Measurements from ENCODE around the gene ZNF691. TPM values are rescaled to one million over a fixed set of nuclear protein-coding genes. Genes with fewer than 3 reads are reported as not detected.

ZNF691 gene
- total RNA-seq (8.6 and 13.2 TPM in 2 replicates), polyA plus RNA-seq (6.9 and 8.7 TPM in 2 replicates)

- DNase-seq (ENCODE audit: low spot score), result peak; percentile 96
- Histone ChIP-seq H3K27ac (peak within 1 kb of the TSS; percentile 36), H3K4me1 (ENCODE audit: insufficient read depth) (peaks cover 4% of the 10 kb centered on the region), H3K36me3 (replicated peaks; ENCODE audit: insufficient read depth, low read depth) (no peaks in the 10 kb centered on the region), H2AFZ (peak within 1 kb of the TSS; percentile 88), H3K27me3 (no peaks in the 10 kb centered on the region), H3K9me2 (replicated peaks; ENCODE audit: insufficient read depth) (no peaks in the 10 kb centered on the region), H3K79me2 (peaks cover 15% of the 10 kb centered on the region), H3K9me3 (ENCODE audit: low read depth) (no peaks in the 10 kb centered on the region), H4K20me1 (ENCODE audit: insufficient read depth, poor library complexity, severe bottlenecking) (no peaks in the 10 kb centered on the region), H3K4me2 (peak within 1 kb of the TSS; percentile 90), H3K4me3 (peak within 1 kb of the TSS; percentile 62)
- TF ChIP-seq CTCF (IDR thresholded peaks at IDR 0.05; ENCODE audit: poor library complexity) (peak; percentile 52), EZH2phosphoT487 (IDR thresholded peaks at IDR 0.05; ENCODE audit: low read depth, severe bottlenecking, unreplicated experiment) (no peak)
- WGBS (ENCODE audit: low lambda C conversion rate, missing lambda C conversion rate), result 1% methylated on average over 38 of the region's 50 CpGs
Measured at GRCh38 chr1:42846257-42847110, at the start of gene ZNF691. Gene ZNF691 (plus strand): TSS chr1:42846613. CDS start chr1:42849659, 3,046 bp downstream.

- Histone ChIP-seq H3K36me3 (replicated peaks; ENCODE audit: insufficient read depth, low read depth) (no peaks in the 10 kb centered on the region), H3K4me1 (ENCODE audit: insufficient read depth) (no peaks in the 10 kb centered on the region), H3K27me3 (no peaks in the 10 kb centered on the region), H3K4me2 (no peak overlapping the region), H3K9me2 (replicated peaks; ENCODE audit: insufficient read depth) (no peaks in the 10 kb centered on the region), H3K27ac (no peak overlapping the region), H3K9me3 (ENCODE audit: low read depth) (no peaks in the 10 kb centered on the region), H3K79me2 (no peaks in the 10 kb centered on the region), H3K4me3 (no peak overlapping the region), H4K20me1 (ENCODE audit: insufficient read depth, poor library complexity, severe bottlenecking) (no peaks in the 10 kb centered on the region), H2AFZ (no peak overlapping the region)
- no peak for TF ChIP-seq CTCF (IDR thresholded peaks at IDR 0.05; ENCODE audit: poor library complexity)
- no peak for TF ChIP-seq EZH2phosphoT487 (IDR thresholded peaks at IDR 0.05; ENCODE audit: low read depth, severe bottlenecking, unreplicated experiment)
- no peak for TF ChIP-seq EZH2 (IDR thresholded peaks at IDR 0.05; ENCODE audit: borderline replicate concordance)
- 79% methylated on average over 3 of the region's 3 CpGs for WGBS (ENCODE audit: low lambda C conversion rate, missing lambda C conversion rate)
- no peak for DNase-seq (ENCODE audit: low spot score)
Measured at GRCh38 chr1:42797414-42797813, 49.0 kb upstream of the ZNF691 start.

- no peaks in the 10 kb centered on the region for H3K9me2 ChIP-seq (replicated peaks; ENCODE audit: insufficient read depth)
- 80% methylated on average over 5 of the region's 5 CpGs for WGBS (ENCODE audit: low lambda C conversion rate, missing lambda C conversion rate)
- no peak for TF ChIP-seq CTCF (IDR thresholded peaks at IDR 0.05; ENCODE audit: poor library complexity)
Measured at GRCh38 chr1:42797979-42798378, 48.4 kb upstream of the ZNF691 start.

More at GRCh38 chr1:42797979-42798378, 48.4 kb upstream of the ZNF691 start:
- no peaks in the 10 kb centered on the region for H3K79me2 ChIP-seq
- no peaks in the 10 kb centered on the region for H3K4me1 ChIP-seq (ENCODE audit: insufficient read depth)
- H3K4me3 ChIP-seq, result no peak overlapping the region
- H3K36me3 ChIP-seq (replicated peaks; ENCODE audit: insufficient read depth, low read depth), result no peaks in the 10 kb centered on the region
- no peaks in the 10 kb centered on the region for H4K20me1 ChIP-seq (ENCODE audit: insufficient read depth, poor library complexity, severe bottlenecking)
- no peak overlapping the region for H3K4me2 ChIP-seq
- H2AFZ ChIP-seq, result no peak overlapping the region
- H3K27ac ChIP-seq, result no peak overlapping the region
- H3K27me3 ChIP-seq, result no peaks in the 10 kb centered on the region
- DNase-seq (ENCODE audit: low spot score), result no peak
- no peaks in the 10 kb centered on the region for H3K9me3 ChIP-seq (ENCODE audit: low read depth)
